Retinal pigment epithelial cell (primary cell): Measurements from ENCODE around the gene SLC35G1.

Experiments
- DNase-seq: peaks from one replicate; pipeline ENCODE4 v3.0.0-alpha.2; 2010; ENCODE audit warnings: low read depth
- H3K4me3 ChIP-seq: 2 replicates; pipeline ENCODE4 v1.5.1; 2011; ENCODE audit warnings: mild to moderate bottlenecking, low read length, control low read depth, moderate library complexity
- TF ChIP-seq, protein P1 (sequence below): conservative IDR thresholded peaks from 2 replicates; pipeline ENCODE4 v1.5.1; 2011; ENCODE audit warnings: low read depth, low read length, control low read depth, inconsistent platforms

SLC35G1 gene

DNA sequence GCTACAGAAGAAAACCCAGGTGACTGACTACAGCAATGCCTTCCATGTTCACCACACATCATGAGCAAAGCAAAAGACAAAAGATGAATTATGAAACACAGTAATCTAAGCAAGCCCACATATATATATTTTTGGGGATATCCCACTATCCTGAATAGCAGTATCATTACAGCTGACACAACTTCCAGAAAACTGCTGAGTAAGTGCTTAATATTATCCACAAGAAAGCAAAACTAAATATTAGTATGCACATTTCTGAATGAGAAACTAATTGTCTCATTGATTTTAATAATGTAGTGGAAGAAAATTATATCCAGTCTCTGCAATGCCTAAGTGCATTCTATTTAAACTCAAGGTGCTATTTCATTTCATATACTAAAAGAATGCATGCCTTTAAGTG, 14.5 kb upstream of the SLC35G1 start:
- H3K4me3 ChIP-seq, result no peak overlapping the region
- no peak for DNase-seq
- TF ChIP-seq, protein P1, sequence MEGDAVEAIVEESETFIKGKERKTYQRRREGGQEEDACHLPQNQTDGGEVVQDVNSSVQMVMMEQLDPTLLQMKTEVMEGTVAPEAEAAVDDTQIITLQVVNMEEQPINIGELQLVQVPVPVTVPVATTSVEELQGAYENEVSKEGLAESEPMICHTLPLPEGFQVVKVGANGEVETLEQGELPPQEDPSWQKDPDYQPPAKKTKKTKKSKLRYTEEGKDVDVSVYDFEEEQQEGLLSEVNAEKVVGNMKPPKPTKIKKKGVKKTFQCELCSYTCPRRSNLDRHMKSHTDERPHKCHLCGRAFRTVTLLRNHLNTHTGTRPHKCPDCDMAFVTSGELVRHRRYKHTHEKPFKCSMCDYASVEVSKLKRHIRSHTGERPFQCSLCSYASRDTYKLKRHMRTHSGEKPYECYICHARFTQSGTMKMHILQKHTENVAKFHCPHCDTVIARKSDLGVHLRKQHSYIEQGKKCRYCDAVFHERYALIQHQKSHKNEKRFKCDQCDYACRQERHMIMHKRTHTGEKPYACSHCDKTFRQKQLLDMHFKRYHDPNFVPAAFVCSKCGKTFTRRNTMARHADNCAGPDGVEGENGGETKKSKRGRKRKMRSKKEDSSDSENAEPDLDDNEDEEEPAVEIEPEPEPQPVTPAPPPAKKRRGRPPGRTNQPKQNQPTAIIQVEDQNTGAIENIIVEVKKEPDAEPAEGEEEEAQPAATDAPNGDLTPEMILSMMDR, result no peak

DNA sequence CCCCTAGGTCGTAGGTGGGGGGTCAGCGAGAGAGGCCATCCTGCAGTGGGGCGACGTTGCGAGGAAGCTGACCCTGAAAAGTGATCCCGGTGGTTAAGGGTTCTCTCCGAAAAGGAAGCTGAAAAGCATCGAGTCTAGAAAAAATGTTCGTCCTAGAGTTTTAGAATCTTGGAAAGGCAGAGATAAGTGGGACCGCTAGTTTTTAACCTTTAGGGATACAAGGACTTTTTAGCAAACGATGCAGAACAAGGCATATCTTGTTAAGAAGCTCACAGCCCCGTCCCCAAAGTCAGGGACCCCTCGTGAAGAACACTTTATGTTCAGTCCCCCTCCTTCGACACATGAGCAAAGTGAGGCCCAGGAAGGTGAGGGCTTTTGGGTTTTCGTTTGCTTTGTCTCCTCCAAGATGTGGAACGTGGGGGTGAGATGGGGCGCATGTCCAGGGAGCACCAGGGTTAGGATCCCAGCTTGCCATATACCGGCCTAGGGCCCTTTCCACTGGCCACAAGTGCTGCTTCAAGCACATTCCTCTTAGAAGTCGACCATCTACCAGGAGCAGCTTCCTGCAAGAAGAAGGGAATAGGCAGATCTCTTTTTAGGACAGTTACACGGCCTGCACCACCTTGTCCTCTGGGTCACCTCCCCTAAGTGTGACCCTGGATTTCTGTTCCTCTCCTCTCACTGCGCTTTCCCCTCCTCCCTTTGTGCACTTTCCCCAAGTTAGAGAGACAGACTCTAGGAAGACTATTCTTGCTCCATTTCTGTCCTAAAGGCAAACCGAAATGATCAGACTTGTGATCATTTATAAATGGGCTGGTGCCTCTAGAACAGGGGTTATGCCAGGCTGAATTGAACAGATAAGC, 969 bp downstream of the SLC35G1 start:
- no peak for DNase-seq
- peak overlapping the region; percentile 81 for H3K4me3 ChIP-seq
- TF ChIP-seq, protein P1, result no peak

DNA sequence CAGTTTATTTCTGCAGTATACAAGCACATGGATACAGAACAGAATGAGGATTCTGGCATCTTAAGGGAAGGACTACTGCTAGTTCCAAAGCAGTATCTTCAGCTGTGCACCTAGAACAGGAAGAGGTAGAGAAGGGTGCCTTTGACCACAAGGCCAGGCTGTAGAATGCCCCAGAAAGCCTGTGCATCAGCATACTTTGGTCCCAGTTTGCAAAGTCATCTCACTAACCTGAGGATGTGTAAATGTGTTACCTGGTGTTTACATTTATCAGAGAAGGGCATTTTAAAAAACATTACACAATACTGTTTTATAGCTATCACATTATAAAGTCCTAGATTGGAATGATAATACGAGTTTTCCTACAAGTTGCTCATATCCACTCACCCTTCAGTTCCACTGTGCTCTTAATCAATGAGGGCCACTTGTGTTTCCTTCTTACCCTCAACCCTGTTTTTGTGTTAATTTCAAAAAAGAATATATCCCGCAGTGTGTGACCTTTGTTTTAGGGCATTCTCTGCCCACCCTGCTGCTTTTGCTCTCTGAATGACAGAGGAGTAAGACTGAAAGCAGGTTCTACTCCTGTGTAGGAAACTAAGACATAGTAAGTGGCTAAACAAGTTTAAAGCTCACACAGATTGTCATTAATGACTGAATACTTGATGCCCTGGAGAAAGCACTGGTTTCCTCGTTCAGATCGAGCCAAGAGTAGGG, 3.4 kb downstream of the SLC35G1 start:
- TF ChIP-seq, protein P1, result no peak
- no peak for DNase-seq
- no peak overlapping the region for H3K4me3 ChIP-seq

DNA sequence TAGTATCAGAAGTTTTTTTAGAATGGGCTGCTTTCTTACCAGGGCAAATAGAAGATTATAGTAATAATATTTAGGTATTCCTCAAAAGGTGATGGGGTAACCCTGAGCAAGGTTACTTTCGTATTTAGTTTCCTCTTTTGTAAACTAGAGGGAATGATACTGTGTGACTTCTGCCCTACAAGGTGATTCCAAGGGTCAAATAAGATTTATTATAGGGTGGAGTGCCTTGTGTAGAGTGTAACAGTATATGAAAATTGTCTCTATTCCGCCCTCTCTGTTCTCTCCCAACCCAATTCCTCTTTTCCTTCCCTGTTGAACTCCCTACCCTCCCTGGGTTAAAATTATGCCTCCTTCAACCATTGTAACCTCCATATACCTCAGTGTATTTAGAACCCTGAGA, 5.3 kb downstream of the SLC35G1 start:
- no peak overlapping the region for H3K4me3 ChIP-seq
- TF ChIP-seq, protein P1, result no peak
- DNase-seq, result no peak

DNA sequence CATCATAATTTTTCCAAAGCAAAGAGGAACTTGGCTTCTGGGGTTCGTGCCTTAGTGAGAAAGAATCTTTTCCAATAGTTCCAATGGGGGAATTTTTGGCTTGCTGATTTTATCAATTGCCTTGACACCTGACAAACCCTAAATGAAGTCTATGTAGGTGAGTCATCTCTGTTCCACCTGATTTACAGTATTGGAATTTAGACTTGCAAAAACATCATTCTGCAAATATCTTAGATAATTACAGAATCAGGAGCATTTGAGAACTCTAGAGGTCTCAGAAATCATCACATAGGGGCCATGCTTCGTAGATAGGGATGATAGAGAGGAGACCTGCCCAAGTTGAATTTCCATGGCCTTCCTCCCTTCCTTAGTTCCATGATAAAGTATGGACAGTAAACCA, 9.3 kb downstream of the SLC35G1 start:
- TF ChIP-seq, protein P1, result no peak

DNA sequence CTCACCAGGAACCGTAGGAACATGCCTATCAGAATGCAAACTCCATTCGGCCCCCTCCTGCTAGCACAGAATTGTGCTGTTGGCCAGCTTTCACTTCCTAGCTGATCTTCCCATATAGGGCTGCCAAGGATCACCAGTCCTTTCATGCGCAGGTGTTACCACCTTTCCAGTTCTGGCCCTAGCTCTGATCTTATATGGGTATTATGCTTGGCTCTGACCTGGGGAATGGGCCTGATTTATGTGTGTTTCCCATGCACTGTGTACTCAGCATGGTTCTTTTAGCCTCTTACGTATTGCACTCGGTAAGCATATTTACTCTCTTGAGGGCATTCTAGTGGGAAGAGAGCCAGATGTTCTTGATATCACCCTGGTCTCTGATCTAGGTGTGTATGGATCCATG, 11.1 kb downstream of the SLC35G1 start:
- no peak for DNase-seq
- TF ChIP-seq, protein P1, result no peak
- H3K4me3 ChIP-seq, result no peak overlapping the region

More for the DNA sequence above, 9.3 kb downstream of the SLC35G1 start:
- DNase-seq, result no peak
- H3K4me3 ChIP-seq, result no peak overlapping the region
